ENCODE data around the gene CSTPP1.

GRCh38 chr11:47101406-47101805 lies 164.8 kb downstream of the CSTPP1 start:
- TF ChIP-seq POLR2AphosphoS5 (IDR thresholded peaks at IDR 0.05; ENCODE audit: insufficient read depth, low read depth, low read length) (no peak), EZH2 (IDR thresholded peaks at IDR 0.05; ENCODE audit: borderline replicate concordance, low read depth, low read length, severe bottlenecking) (no peak), POLR2A (IDR thresholded peaks at IDR 0.05; ENCODE audit: low read depth, low read length) (no peak), JUN (IDR thresholded peaks at IDR 0.05; ENCODE audit: borderline replicate concordance, insufficient read depth, insufficient read length, low read depth) (no peak), FOS (IDR thresholded peaks at IDR 0.05; ENCODE audit: borderline replicate concordance, insufficient read depth, low read length) (no peak)
- TF ChIP-seq, protein P1, sequence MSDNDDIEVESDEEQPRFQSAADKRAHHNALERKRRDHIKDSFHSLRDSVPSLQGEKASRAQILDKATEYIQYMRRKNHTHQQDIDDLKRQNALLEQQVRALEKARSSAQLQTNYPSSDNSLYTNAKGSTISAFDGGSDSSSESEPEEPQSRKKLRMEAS (IDR thresholded peaks at IDR 0.05; ENCODE audit: insufficient read depth, insufficient read length), result no peak
- TF ChIP-seq, protein P2, sequence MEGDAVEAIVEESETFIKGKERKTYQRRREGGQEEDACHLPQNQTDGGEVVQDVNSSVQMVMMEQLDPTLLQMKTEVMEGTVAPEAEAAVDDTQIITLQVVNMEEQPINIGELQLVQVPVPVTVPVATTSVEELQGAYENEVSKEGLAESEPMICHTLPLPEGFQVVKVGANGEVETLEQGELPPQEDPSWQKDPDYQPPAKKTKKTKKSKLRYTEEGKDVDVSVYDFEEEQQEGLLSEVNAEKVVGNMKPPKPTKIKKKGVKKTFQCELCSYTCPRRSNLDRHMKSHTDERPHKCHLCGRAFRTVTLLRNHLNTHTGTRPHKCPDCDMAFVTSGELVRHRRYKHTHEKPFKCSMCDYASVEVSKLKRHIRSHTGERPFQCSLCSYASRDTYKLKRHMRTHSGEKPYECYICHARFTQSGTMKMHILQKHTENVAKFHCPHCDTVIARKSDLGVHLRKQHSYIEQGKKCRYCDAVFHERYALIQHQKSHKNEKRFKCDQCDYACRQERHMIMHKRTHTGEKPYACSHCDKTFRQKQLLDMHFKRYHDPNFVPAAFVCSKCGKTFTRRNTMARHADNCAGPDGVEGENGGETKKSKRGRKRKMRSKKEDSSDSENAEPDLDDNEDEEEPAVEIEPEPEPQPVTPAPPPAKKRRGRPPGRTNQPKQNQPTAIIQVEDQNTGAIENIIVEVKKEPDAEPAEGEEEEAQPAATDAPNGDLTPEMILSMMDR (IDR thresholded peaks at IDR 0.05; ENCODE audit: extremely low read depth in 1 of 2, insufficient read depth in 1 of 2, low read depth in 1 of 2, low read length in 2 of 2), result no peak

Data from endothelial cell of umbilical vein (primary cell).